Stimulated activated CD4-positive, alpha-beta T cell treated with anti-CD3 and anti-CD28 coated beads, TNF-alpha, amount 100 ng/mL, for 4 hours (primary cell): ENCODE data around the gene TSPEAR.
"Not testable (repeated sequence)": the region's sequence is repeated elsewhere in the genome, so short reads cannot be mapped to it uniquely, and the experiment has no call there.

Source experiments
- DNase-seq, 3 experiments: peaks; one replicate each; pipeline ENCODE4 v3.0.0-alpha.2; 2020; ENCODE audit warnings: low read depth in 3 of 3

Gene TSPEAR

GRCh38 chr21:44603911-44604310 is 107.5 kb downstream of the TSPEAR start:
- no peak for DNase-seq

- DNase-seq, result no peak
Measured at GRCh38 chr21:44603109-44603875, 108.1 kb downstream of the TSPEAR start.

GRCh38 chr21:44602463-44602850 is 108.9 kb downstream of the TSPEAR start:
- DNase-seq, result no peak

- no peak for DNase-seq
Measured at GRCh38 chr21:44601596-44602462, 109.5 kb downstream of the TSPEAR start.

GRCh38 chr21:44601091-44601490 is 110.3 kb downstream of the TSPEAR start:
- DNase-seq, result not testable (repeated sequence)

- DNase-seq, result not testable (repeated sequence)
Measured at GRCh38 chr21:44600118-44600978, 111.0 kb downstream of the TSPEAR start, which contains the start of gene KRTAP10-7. KRTAP10-7 (plus strand) TSS chr21:44600597; CDS start chr21:44600622, 25 bp downstream.

- DNase-seq, result no peak
Measured at GRCh38 chr21:44599264-44600029, 111.9 kb downstream of the TSPEAR start.

GRCh38 chr21:44598061-44598460 is 113.3 kb downstream of the TSPEAR start:
- no peak for DNase-seq

GRCh38 chr21:44596068-44596725 is 115.2 kb downstream of the TSPEAR start:
- no peak for DNase-seq

- no peak for DNase-seq
Measured at GRCh38 chr21:44595524-44595923, 115.8 kb downstream of the TSPEAR start.

- DNase-seq, result no peak
Measured at GRCh38 chr21:44594406-44594916, 116.9 kb downstream of the TSPEAR start.

GRCh38 chr21:44593598-44594405 is 117.6 kb downstream of the TSPEAR start:
- no peak for DNase-seq

- no peak for DNase-seq
Measured at GRCh38 chr21:44592446-44593311, 118.7 kb downstream of the TSPEAR start, which contains the start of gene KRTAP10-6. KRTAP10-6 (minus strand) TSS chr21:44592505; CDS start chr21:44592484, 21 bp downstream.

GRCh38 chr21:44591801-44592130 is 119.6 kb downstream of the TSPEAR start:
- not testable (repeated sequence) for DNase-seq

GRCh38 chr21:44590897-44591800 is 120.2 kb downstream of the TSPEAR start:
- DNase-seq, result not testable (repeated sequence)

GRCh38 chr21:44590311-44590721 is 121.1 kb downstream of the TSPEAR start:
- no peak for DNase-seq

GRCh38 chr21:44589586-44590305 is 121.6 kb downstream of the TSPEAR start:
- DNase-seq, result no peak
